ENCODE results near the gene CRHR1. TPM values are rescaled to one million over a fixed set of nuclear protein-coding genes. Genes with fewer than 3 reads are reported as not detected.

CRHR1 gene
- total RNA-seq, 1 experiment from 2014 or later: not detected

GRCh38 chr17:45775576-45776011, 8.5 kb upstream of the CRHR1 start:
- H3K27me3 ChIP-seq: peaks cover 8% of the 10 kb centered on the region; the same call in 1 of the 2 replicates
- H3K4me1 ChIP-seq: no peaks in the 10 kb centered on the region
- no peak overlapping the region for H3K27ac ChIP-seq
- no peak for DNase-seq
- no peaks in the 10 kb centered on the region for H3K9me3 ChIP-seq (replicated peaks)
- no peaks in the 10 kb centered on the region for H3K36me3 ChIP-seq
- H3K4me3 ChIP-seq: no peak overlapping the region

- H3K27ac ChIP-seq: no peak overlapping the region
- DNase-seq: no peak
- no peak overlapping the region for H3K4me3 ChIP-seq
- H3K27me3 ChIP-seq: peaks cover 10% of the 10 kb centered on the region; the same call in 1 of the 2 replicates
- H3K36me3 ChIP-seq: no peaks in the 10 kb centered on the region
- H3K4me1 ChIP-seq: no peaks in the 10 kb centered on the region
- H3K9me3 ChIP-seq (replicated peaks): no peaks in the 10 kb centered on the region
These were observed 7.2 kb upstream of the CRHR1 start for GRCh38 chr17:45776896-45777295.

- Histone ChIP-seq H3K4me1 (no peaks in the 10 kb centered on the region), H3K27me3 (peaks cover 7% of the 10 kb centered on the region; the same call in 1 of the 2 replicates), H3K36me3 (no peaks in the 10 kb centered on the region), H3K4me3 (no peak overlapping the region), H3K9me3 (replicated peaks) (no peaks in the 10 kb centered on the region), H3K27ac (no peak overlapping the region)
- no peak for DNase-seq
These were observed 6.7 kb upstream of the CRHR1 start for GRCh38 chr17:45777388-45777787.

GRCh38 chr17:45780921-45781320, 3.2 kb upstream of the CRHR1 start:
- Histone ChIP-seq H3K36me3 (no peaks in the 10 kb centered on the region), H3K27ac (no peak overlapping the region), H3K4me1 (no peaks in the 10 kb centered on the region), H3K4me3 (no peak overlapping the region), H3K9me3 (replicated peaks) (no peaks in the 10 kb centered on the region), H3K27me3 (peaks cover 26% of the 10 kb centered on the region; the same call in 1 of the 2 replicates)
- no peak for DNase-seq

- peak in 1 of 2 experiments; percentile 17 for DNase-seq
These were observed 1.1 kb upstream of the CRHR1 start for GRCh38 chr17:45782889-45783592.

GRCh38 chr17:45783593-45784292, 377 bp upstream of the CRHR1 start:
- no peaks in the 10 kb centered on the region for H3K4me1 ChIP-seq
- H3K4me3 ChIP-seq: peak overlapping the region; percentile 55
- no peak overlapping the region for H3K27ac ChIP-seq
- H3K9me3 ChIP-seq (replicated peaks): no peaks in the 10 kb centered on the region
- no peaks in the 10 kb centered on the region for H3K36me3 ChIP-seq
- peaks cover 34% of the 10 kb centered on the region for H3K27me3 ChIP-seq
- DNase-seq: peak; percentile 53 to 60

More at GRCh38 chr17:45782889-45783592, 1.1 kb upstream of the CRHR1 start:
- Histone ChIP-seq H3K4me1 (no peaks in the 10 kb centered on the region), H3K27ac (no peak overlapping the region), H3K27me3 (peaks cover 29% of the 10 kb centered on the region; the same call in 1 of the 2 replicates), H3K9me3 (replicated peaks) (no peaks in the 10 kb centered on the region), H3K4me3 (peak overlapping the region; percentile 55), H3K36me3 (no peaks in the 10 kb centered on the region)

GRCh38 chr17:45784741-45785479, 790 bp downstream of the CRHR1 start:
- DNase-seq: no peak
- Histone ChIP-seq H3K27me3 (peaks cover 44% of the 10 kb centered on the region), H3K36me3 (no peaks in the 10 kb centered on the region), H3K9me3 (replicated peaks) (no peaks in the 10 kb centered on the region), H3K4me3 (peak overlapping the region; percentile 55), H3K4me1 (no peaks in the 10 kb centered on the region), H3K27ac (no peak overlapping the region)

GRCh38 chr17:45785480-45786193, 1.5 kb downstream of the CRHR1 start:
- Histone ChIP-seq H3K27me3 (peaks cover 51% of the 10 kb centered on the region), H3K36me3 (no peaks in the 10 kb centered on the region), H3K9me3 (replicated peaks) (no peaks in the 10 kb centered on the region), H3K4me1 (no peaks in the 10 kb centered on the region), H3K27ac (no peak overlapping the region), H3K4me3 (no peak overlapping the region)
- DNase-seq: no peak

GRCh38 chr17:45786349-45786748, 2.2 kb downstream of the CRHR1 start:
- DNase-seq: no peak
- H3K4me1 ChIP-seq: no peaks in the 10 kb centered on the region
- H3K36me3 ChIP-seq: no peaks in the 10 kb centered on the region
- no peaks in the 10 kb centered on the region for H3K9me3 ChIP-seq (replicated peaks)
- H3K27ac ChIP-seq: no peak overlapping the region
- H3K4me3 ChIP-seq: no peak overlapping the region
- peaks cover 54% of the 10 kb centered on the region for H3K27me3 ChIP-seq

- Histone ChIP-seq H3K36me3 (no peaks in the 10 kb centered on the region), H3K4me3 (no peak overlapping the region), H3K27me3 (peaks cover 61% of the 10 kb centered on the region), H3K4me1 (no peaks in the 10 kb centered on the region), H3K9me3 (replicated peaks) (no peaks in the 10 kb centered on the region), H3K27ac (no peak overlapping the region)
- DNase-seq: no peak
These were observed 2.9 kb downstream of the CRHR1 start for GRCh38 chr17:45787044-45787443.

GRCh38 chr17:45787656-45788055, 3.5 kb downstream of the CRHR1 start:
- peaks cover 67% of the 10 kb centered on the region for H3K27me3 ChIP-seq
- DNase-seq: no peak
- no peaks in the 10 kb centered on the region for H3K4me1 ChIP-seq
- H3K27ac ChIP-seq: no peak overlapping the region
- H3K9me3 ChIP-seq (replicated peaks): no peaks in the 10 kb centered on the region
- H3K4me3 ChIP-seq: no peak overlapping the region
- H3K36me3 ChIP-seq: no peaks in the 10 kb centered on the region

- Histone ChIP-seq H3K27me3 (peaks cover 67% of the 10 kb centered on the region), H3K4me1 (no peaks in the 10 kb centered on the region), H3K4me3 (no peak overlapping the region), H3K27ac (no peak overlapping the region), H3K36me3 (no peaks in the 10 kb centered on the region), H3K9me3 (replicated peaks) (no peaks in the 10 kb centered on the region)
- no peak for DNase-seq
These were observed 3.9 kb downstream of the CRHR1 start for GRCh38 chr17:45788057-45788456.

GRCh38 chr17:45789874-45790273, 5.8 kb downstream of the CRHR1 start:
- no peaks in the 10 kb centered on the region for H3K4me1 ChIP-seq
- H3K27ac ChIP-seq: no peak overlapping the region
- H3K36me3 ChIP-seq: no peaks in the 10 kb centered on the region
- no peaks in the 10 kb centered on the region for H3K9me3 ChIP-seq (replicated peaks)
- H3K27me3 ChIP-seq: peaks cover 58% of the 10 kb centered on the region
- peak in 1 of 2 experiments; percentile 24 for DNase-seq
- no peak overlapping the region for H3K4me3 ChIP-seq

GRCh38 chr17:45790296-45790922, 6.3 kb downstream of the CRHR1 start:
- H3K4me3 ChIP-seq: no peak overlapping the region
- no peak overlapping the region for H3K27ac ChIP-seq
- DNase-seq: no peak
- H3K4me1 ChIP-seq: no peaks in the 10 kb centered on the region
- H3K9me3 ChIP-seq (replicated peaks): no peaks in the 10 kb centered on the region
- H3K27me3 ChIP-seq: peaks cover 58% of the 10 kb centered on the region
- H3K36me3 ChIP-seq: no peaks in the 10 kb centered on the region

All from SJCRH30 (cell line).